GM12891 (cell line): Measurements from ENCODE around the gene NDUFA8.

Experiments used
- POLR2A ChIP-seq: IDR thresholded peaks from 2 replicates; pipeline ENCODE4 v1.6.1; 2011; ENCODE audit warnings: low read depth, low read length, control low read depth
- POLR2AphosphoS5 ChIP-seq: IDR thresholded peaks from 2 replicates; pipeline ENCODE4 v1.6.1; 2011; ENCODE audit warnings: low read depth, low read length, control low read depth
- SPI1 ChIP-seq: IDR thresholded peaks from 2 replicates; pipeline ENCODE4 v1.6.1; 2011; ENCODE audit warnings: low read depth, low read length, control low read depth
- TAF1 ChIP-seq: IDR thresholded peaks from 2 replicates; pipeline ENCODE4 v1.6.1; 2011; ENCODE audit warnings: low read depth, low read length, control low read depth

DNA sequence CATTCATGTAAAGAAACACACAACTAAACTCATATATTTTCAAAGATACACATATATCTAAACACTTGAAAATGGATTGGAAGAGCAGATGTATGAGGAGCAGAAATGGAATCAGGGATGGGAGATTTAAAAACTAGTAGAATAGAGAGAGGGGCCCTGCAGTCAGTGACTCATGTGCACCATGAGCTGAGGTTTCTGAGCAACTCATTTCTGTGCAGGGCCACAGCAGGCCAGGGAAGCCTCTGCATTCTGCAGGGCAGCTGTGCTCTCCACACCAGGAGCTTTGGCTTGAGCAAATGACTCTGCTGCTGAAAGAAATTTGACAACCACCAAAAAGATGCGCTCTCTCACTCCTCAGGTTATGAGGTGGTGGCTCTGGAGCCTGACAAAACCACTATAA is 42.1 kb upstream of the NDUFA8 start:
- TF ChIP-seq POLR2A, result no peak
- no peak for TF ChIP-seq SPI1
- TF ChIP-seq TAF1, result no peak
- no peak for TF ChIP-seq POLR2AphosphoS5
